HepG2 (cell line): Measurements from ENCODE around the gene NLRC4. TPM values are rescaled to one million over a fixed set of nuclear protein-coding genes. Genes with fewer than 3 reads are reported as not detected.

Experiments used
- ARNTL ChIP-seq: sonication (generic); formaldehyde crosslinking; IDR thresholded peaks from 2 replicates; pipeline ENCODE4 v1.4.0; 2020; ENCODE audit warnings: mild to moderate bottlenecking, missing genetic modification reagents
- GABPB1 ChIP-seq: IDR thresholded peaks from 2 replicates; pipeline ENCODE4 v1.6.1; 2016; ENCODE audit warnings: mild to moderate bottlenecking, missing genetic modification reagents, moderate library complexity, missing compliant biosample characterization
- GATA4 ChIP-seq: sonication (generic); IDR thresholded peaks from 2 replicates; pipeline ENCODE4 v1.6.1; 2016; ENCODE audit warnings: antibody characterized with exemption, low read depth, borderline replicate concordance
- IKZF4 ChIP-seq: sonication (generic); formaldehyde crosslinking; IDR thresholded peaks from 2 replicates; pipeline ENCODE4 v1.5.1; 2020; ENCODE audit warnings: borderline replicate concordance, mild to moderate bottlenecking, low read depth, missing genetic modification reagents; ENCODE audit errors: not compliant biosample characterization
- MLLT10 ChIP-seq: sonication (generic); formaldehyde crosslinking; IDR thresholded peaks from 2 replicates; pipeline ENCODE4 v1.4.0; 2020; ENCODE audit warnings: missing genetic modification reagents
- NFYB ChIP-seq: sonication (generic); formaldehyde crosslinking; IDR thresholded peaks from 2 replicates; pipeline ENCODE4 v1.4.0; 2020; ENCODE audit warnings: missing genetic modification reagents
- PPARG ChIP-seq: conservative IDR thresholded peaks from 2 replicates; pipeline ENCODE4 v1.6.1; 2016; ENCODE audit warnings: missing biosample characterization, missing genetic modification reagents
- RBAK ChIP-seq: sonication (generic); formaldehyde crosslinking; IDR thresholded peaks from 2 replicates; pipeline ENCODE4 v1.5.1; 2020; ENCODE audit warnings: mild to moderate bottlenecking, missing genetic modification reagents
- REXO4 ChIP-seq: sonication (generic); formaldehyde crosslinking; IDR thresholded peaks from 2 replicates; pipeline ENCODE4 v1.8.0; 2022; ENCODE audit warnings: missing genetic modification reagents, mild to moderate bottlenecking, borderline replicate concordance
- SMAD3 ChIP-seq: sonication (generic); formaldehyde crosslinking; IDR thresholded peaks from 2 replicates; pipeline ENCODE4 v1.4.0; 2020; ENCODE audit warnings: missing genetic modification reagents
- SRSF4 ChIP-seq: fragments of 200-400 bp; formaldehyde crosslinking; IDR thresholded peaks from one replicate; pipeline ENCODE4 v1.6.1; 2018; ENCODE audit warnings: mild to moderate bottlenecking, low read depth, low read length, moderate library complexity; ENCODE audit not compliant: poor library complexity, severe bottlenecking
- TOPORS ChIP-seq: sonication (generic); formaldehyde crosslinking; IDR thresholded peaks from 2 replicates; pipeline ENCODE4 v1.8.0; 2023; ENCODE audit warnings: mild to moderate bottlenecking, missing genetic modification reagents
- ZBTB42 ChIP-seq: sonication (generic); formaldehyde crosslinking; IDR thresholded peaks from 2 replicates; pipeline ENCODE4 v1.5.0; 2020; ENCODE audit warnings: mild to moderate bottlenecking, missing genetic modification reagents
- ZNF562 ChIP-seq: sonication (generic); formaldehyde crosslinking; IDR thresholded peaks from 2 replicates; pipeline ENCODE4 v1.8.0; 2022; ENCODE audit warnings: missing genetic modification reagents, borderline replicate concordance
- ZNF724P ChIP-seq: sonication (generic); formaldehyde crosslinking; IDR thresholded peaks from 2 replicates; pipeline ENCODE4 v1.8.0; 2022; ENCODE audit warnings: missing genetic modification reagents, borderline replicate concordance
- ZNF761 ChIP-seq: sonication (generic); formaldehyde crosslinking; conservative IDR thresholded peaks from 2 replicates; pipeline ENCODE4 v1.4.0; 2020; ENCODE audit warnings: mild to moderate bottlenecking, missing genetic modification reagents
- ZSCAN21 ChIP-seq: sonication (generic); formaldehyde crosslinking; IDR thresholded peaks from 2 replicates; pipeline ENCODE4 v1.8.0; 2022; ENCODE audit warnings: mild to moderate bottlenecking, missing genetic modification reagents, moderate library complexity, borderline replicate concordance
- ZSCAN25 ChIP-seq: sonication (generic); formaldehyde crosslinking; IDR thresholded peaks from 2 replicates; pipeline ENCODE4 v1.8.0; 2022; ENCODE audit warnings: mild to moderate bottlenecking, missing genetic modification reagents
- polyA plus RNA-seq, 8 experiments: library from polyadenylated mRNA; depleted of rRNA in 3 of 8; stranded (reverse) in 7 of 8; unstranded in 1 of 8; fragments of >200 nt; fragmentation: Illumina TruSeq in 4 of 8; extraction: Trizol in 4 of 8; gene quantifications; 2 replicates each; pipeline versions ENCODE4 v1.2.1 to v1.2.3, GENCODE V29; 2011 to 2016; ENCODE audit warnings: low read depth in 4 of 8, missing spikeins in 1 of 8, mixed read lengths in 1 of 8; ENCODE audit not compliant: insufficient read depth in 1 of 8
- total RNA-seq, 5 experiments: library from RNA; depleted of rRNA; stranded (reverse); fragments of >200 nt; fragmentation: Illumina TruSeq; extraction: Trizol; gene quantifications; 2 replicates each; pipeline ENCODE4 v1.2.3, GENCODE V29; 2016; ENCODE audit warnings: low read depth in 1 of 5
- TF ChIP-seq, protein P1 (sequence below): sonication (generic); formaldehyde crosslinking; IDR thresholded peaks from 2 replicates; pipeline ENCODE4 v1.4.0; 2020; ENCODE audit warnings: missing genetic modification reagents
- TF ChIP-seq, protein P2 (sequence below): sonication (generic); formaldehyde crosslinking; IDR thresholded peaks from 2 replicates; pipeline ENCODE4 v1.9.0; 2022; ENCODE audit warnings: low read depth, missing genetic modification reagents
- TF ChIP-seq, protein P3 (sequence below): sonication (generic); formaldehyde crosslinking; IDR thresholded peaks from 2 replicates; pipeline ENCODE4 v1.4.0; 2020; ENCODE audit warnings: missing genetic modification reagents
- TF ChIP-seq, protein P4 (sequence below): sonication (generic); formaldehyde crosslinking; IDR thresholded peaks from 2 replicates; pipeline ENCODE4 v1.9.0; 2021; ENCODE audit warnings: missing genetic modification reagents, mild to moderate bottlenecking, borderline replicate concordance

NLRC4 gene
- total and polyA plus RNA-seq, 2 of the 13 experiments (the other 11 are each of a cell fraction or from before 2014, with no cell fraction given) = 0.15 to 0.29 TPM

DNA sequence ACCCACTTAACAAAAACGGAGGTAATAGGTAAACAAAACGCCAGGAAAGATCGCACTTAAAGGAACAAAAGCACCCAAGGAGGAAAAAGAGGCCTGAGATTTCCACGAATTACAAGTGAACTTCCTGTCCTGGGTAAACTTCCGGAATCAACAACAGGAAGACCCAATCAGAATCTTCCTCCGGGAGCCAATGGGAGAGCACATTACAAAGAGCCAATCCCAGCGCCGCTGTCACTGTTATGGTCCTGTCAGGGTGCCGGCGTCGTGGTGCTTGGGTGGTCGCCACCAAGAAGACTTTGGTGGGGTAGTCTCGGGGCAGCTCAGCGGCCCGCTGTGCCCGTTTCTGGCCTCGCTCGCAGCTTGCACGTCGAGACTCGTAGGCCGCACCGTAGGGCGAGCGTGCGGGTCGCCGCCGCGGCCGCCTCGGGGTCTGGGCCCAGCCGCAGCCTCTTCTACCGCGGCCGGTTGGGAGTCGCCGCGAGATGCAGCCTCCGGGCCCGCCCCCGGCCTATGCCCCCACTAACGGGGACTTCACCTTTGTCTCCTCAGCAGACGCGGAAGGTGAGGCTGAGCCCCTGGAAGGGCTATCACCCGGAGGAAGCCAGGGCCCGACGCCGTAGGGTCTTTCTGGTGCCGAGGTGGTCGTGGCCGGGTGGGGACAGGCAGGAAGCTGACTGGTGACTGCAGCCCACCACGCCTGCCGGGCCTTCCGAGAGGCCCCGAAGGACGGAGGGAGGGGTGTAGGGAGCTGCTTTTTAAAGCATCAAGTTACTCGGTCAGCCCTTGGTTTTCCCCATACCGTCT, 13.2 kb upstream of the NLRC4 start, which contains the start of gene YIPF4 (continued):
- TF ChIP-seq, protein P1, sequence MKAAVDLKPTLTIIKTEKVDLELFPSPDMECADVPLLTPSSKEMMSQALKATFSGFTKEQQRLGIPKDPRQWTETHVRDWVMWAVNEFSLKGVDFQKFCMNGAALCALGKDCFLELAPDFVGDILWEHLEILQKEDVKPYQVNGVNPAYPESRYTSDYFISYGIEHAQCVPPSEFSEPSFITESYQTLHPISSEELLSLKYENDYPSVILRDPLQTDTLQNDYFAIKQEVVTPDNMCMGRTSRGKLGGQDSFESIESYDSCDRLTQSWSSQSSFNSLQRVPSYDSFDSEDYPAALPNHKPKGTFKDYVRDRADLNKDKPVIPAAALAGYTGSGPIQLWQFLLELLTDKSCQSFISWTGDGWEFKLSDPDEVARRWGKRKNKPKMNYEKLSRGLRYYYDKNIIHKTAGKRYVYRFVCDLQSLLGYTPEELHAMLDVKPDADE (CRISPR knock-in tag) = peak; percentile 89
- TF ChIP-seq, protein P2, sequence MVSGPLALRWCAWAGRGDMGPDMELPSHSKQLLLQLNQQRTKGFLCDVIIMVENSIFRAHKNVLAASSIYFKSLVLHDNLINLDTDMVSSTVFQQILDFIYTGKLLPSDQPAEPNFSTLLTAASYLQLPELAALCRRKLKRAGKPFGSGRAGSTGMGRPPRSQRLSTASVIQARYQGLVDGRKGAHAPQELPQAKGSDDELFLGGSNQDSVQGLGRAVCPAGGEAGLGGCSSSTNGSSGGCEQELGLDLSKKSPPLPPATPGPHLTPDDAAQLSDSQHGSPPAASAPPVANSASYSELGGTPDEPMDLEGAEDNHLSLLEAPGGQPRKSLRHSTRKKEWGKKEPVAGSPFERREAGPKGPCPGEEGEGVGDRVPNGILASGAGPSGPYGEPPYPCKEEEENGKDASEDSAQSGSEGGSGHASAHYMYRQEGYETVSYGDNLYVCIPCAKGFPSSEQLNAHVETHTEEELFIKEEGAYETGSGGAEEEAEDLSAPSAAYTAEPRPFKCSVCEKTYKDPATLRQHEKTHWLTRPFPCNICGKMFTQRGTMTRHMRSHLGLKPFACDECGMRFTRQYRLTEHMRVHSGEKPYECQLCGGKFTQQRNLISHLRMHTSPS (CRISPR knock-in tag) = no peak
- TF ChIP-seq ZNF562 (CRISPR knock-in tag) (no peak), RBAK (CRISPR knock-in tag) (no peak), ZBTB42 (CRISPR knock-in tag) (peak; percentile 94), ZSCAN25 (CRISPR knock-in tag) (peak; percentile 79; the same call in 1 of the 2 replicates), ZNF761 (peak; percentile 37; the same call in 1 of the 2 replicates), SMAD3 (peak; percentile 95), ARNTL (CRISPR knock-in tag) (0 out of 2 replicates have a peak, but pooled peaks have one; percentile 34), SRSF4 (no peak), GATA4 (no peak), MLLT10 (CRISPR knock-in tag) (no peak), ZSCAN21 (CRISPR knock-in tag) (0 out of 2 replicates have a peak, but pooled peaks have one; percentile 41), TOPORS (CRISPR knock-in tag) (no peak; the same call in 1 of the 2 replicates), PPARG (CRISPR knock-in tag) (no peak), NFYB (CRISPR knock-in tag) (peak; percentile 97), GABPB1 (CRISPR knock-in tag) (peak; percentile 94), REXO4 (CRISPR knock-in tag) (no peak; the same call in 1 of the 2 replicates), IKZF4 (CRISPR knock-in tag) (peak; percentile 75), ZNF724P (peak; percentile 81; the same call in 1 of the 2 replicates)
- TF ChIP-seq, protein P3, sequence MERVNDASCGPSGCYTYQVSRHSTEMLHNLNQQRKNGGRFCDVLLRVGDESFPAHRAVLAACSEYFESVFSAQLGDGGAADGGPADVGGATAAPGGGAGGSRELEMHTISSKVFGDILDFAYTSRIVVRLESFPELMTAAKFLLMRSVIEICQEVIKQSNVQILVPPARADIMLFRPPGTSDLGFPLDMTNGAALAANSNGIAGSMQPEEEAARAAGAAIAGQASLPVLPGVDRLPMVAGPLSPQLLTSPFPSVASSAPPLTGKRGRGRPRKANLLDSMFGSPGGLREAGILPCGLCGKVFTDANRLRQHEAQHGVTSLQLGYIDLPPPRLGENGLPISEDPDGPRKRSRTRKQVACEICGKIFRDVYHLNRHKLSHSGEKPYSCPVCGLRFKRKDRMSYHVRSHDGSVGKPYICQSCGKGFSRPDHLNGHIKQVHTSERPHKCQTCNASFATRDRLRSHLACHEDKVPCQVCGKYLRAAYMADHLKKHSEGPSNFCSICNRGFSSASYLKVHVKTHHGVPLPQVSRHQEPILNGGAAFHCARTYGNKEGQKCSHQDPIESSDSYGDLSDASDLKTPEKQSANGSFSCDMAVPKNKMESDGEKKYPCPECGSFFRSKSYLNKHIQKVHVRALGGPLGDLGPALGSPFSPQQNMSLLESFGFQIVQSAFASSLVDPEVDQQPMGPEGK (CRISPR knock-in tag) = peak; percentile 71
- TF ChIP-seq, protein P4, sequence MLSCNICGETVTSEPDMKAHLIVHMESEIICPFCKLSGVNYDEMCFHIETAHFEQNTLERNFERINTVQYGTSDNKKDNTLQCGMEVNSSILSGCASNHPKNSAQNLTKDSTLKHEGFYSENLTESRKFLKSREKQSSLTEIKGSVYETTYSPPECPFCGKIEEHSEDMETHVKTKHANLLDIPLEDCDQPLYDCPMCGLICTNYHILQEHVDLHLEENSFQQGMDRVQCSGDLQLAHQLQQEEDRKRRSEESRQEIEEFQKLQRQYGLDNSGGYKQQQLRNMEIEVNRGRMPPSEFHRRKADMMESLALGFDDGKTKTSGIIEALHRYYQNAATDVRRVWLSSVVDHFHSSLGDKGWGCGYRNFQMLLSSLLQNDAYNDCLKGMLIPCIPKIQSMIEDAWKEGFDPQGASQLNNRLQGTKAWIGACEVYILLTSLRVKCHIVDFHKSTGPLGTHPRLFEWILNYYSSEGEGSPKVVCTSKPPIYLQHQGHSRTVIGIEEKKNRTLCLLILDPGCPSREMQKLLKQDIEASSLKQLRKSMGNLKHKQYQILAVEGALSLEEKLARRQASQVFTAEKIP (CRISPR knock-in tag) = no peak
